HG02870 (cell line): ENCODE results near the gene MOCOS.

ENCODE experiments used
- ATAC-seq: cut with Tn5 transposase; IDR thresholded peaks from one replicate; pipeline ENCODE4 v1.9.1; 2021; ENCODE audit warnings: mild to moderate bottlenecking, moderate library complexity; ENCODE audit not compliant: unreplicated experiment

Gene MOCOS

GRCh38 chr18:36302676-36303075, 115.4 kb downstream of the MOCOS start:
- no peak for ATAC-seq

GRCh38 chr18:36303211-36303844, 116.0 kb downstream of the MOCOS start:
- no peak for ATAC-seq

- ATAC-seq: no peak
Measured at GRCh38 chr18:36304723-36305122, 117.4 kb downstream of the MOCOS start.

GRCh38 chr18:36305375-36305774, 118.1 kb downstream of the MOCOS start:
- no peak for ATAC-seq

GRCh38 chr18:36307513-36307912, 120.2 kb downstream of the MOCOS start:
- ATAC-seq: no peak

- no peak for ATAC-seq
Measured at GRCh38 chr18:36308711-36309435, 121.6 kb downstream of the MOCOS start.

GRCh38 chr18:36309436-36310391, 122.4 kb downstream of the MOCOS start:
- no peak for ATAC-seq

- no peak for ATAC-seq
Measured at GRCh38 chr18:36311026-36311570, 123.8 kb downstream of the MOCOS start.

- no peak for ATAC-seq
Measured at GRCh38 chr18:36312806-36313395, 125.6 kb downstream of the MOCOS start.

- no peak for ATAC-seq
Measured at GRCh38 chr18:36314098-36314497, 126.8 kb downstream of the MOCOS start.

GRCh38 chr18:36314754-36315153, 127.5 kb downstream of the MOCOS start:
- ATAC-seq: no peak

- no peak for ATAC-seq
Measured at GRCh38 chr18:36315736-36316135, 128.4 kb downstream of the MOCOS start.

GRCh38 chr18:36316246-36316645, 128.9 kb downstream of the MOCOS start:
- ATAC-seq: no peak
